Tibial artery (tissue), 4 donors: Measurements from ENCODE around the gene VPS13D.

ENCODE experiments used
- DNase-seq, 2 donors: peaks; one replicate each; pipeline ENCODE4 v3.0.0-alpha.2; 2019
- H3K27ac ChIP-seq, 2 donors: fragments of 200-600 bp; sonication (generic) in 1 of 2; 1 replicate in 1 of 2; 2 replicates in 1 of 2; pipeline ENCODE4 v1.5.1; 2018 to 2019; ENCODE audit warnings: mild to moderate bottlenecking in 1 of 2
- H3K27me3 ChIP-seq, 2 donors: fragments of 200-600 bp; sonication (generic) in 1 of 2; one replicate each; pipeline versions ENCODE4 v1.5.1 to v1.6.0; 2016 to 2019
- H3K36me3 ChIP-seq, 3 donors: fragments of 200-600 bp; sonication (generic) in 2 of 3; one replicate each; pipeline ENCODE4 v1.5.1; 2016 to 2019; ENCODE audit warnings: mild to moderate bottlenecking in 2 of 3
- H3K4me1 ChIP-seq, 4 donors: fragments of 200-600 bp; sonication (generic) in 2 of 4; 1 replicate in 3 of 4; 2 replicates in 1 of 4; pipeline ENCODE4 v1.5.1; 2016 to 2019
- H3K4me3 ChIP-seq, 2 donors: fragments of 200-600 bp; sonication (generic) in 1 of 2; 1 replicate in 1 of 2; 2 replicates in 1 of 2; pipeline ENCODE4 v1.5.1; 2018 to 2019; ENCODE audit warnings: mild to moderate bottlenecking in 2 of 2
- H3K9me3 ChIP-seq, 3 donors: fragments of 200-600 bp; sonication (generic) in 1 of 3; one replicate each; pipeline ENCODE4 v1.5.1; 2016 to 2019
- intact Hi-C: fragments of 100-400 bp; cut with DNase I; formaldehyde crosslinking; loops from one replicate; pipeline ENCODE4 v1.15.0; 2023; ENCODE audit warnings: low total_unique reads
- TF ChIP-seq, protein P1 (sequence below), 2 experiments: fragments of 200-600 bp in 1 of 2; fragments of 450-650 bp in 1 of 2; IDR thresholded peaks; one replicate each; pipeline ENCODE4 v1.5.1; 2017 to 2019; ENCODE audit warnings: antibody characterized with exemption in 2 of 2, mild to moderate bottlenecking in 1 of 2, moderate library complexity in 1 of 2

Gene VPS13D

DNA sequence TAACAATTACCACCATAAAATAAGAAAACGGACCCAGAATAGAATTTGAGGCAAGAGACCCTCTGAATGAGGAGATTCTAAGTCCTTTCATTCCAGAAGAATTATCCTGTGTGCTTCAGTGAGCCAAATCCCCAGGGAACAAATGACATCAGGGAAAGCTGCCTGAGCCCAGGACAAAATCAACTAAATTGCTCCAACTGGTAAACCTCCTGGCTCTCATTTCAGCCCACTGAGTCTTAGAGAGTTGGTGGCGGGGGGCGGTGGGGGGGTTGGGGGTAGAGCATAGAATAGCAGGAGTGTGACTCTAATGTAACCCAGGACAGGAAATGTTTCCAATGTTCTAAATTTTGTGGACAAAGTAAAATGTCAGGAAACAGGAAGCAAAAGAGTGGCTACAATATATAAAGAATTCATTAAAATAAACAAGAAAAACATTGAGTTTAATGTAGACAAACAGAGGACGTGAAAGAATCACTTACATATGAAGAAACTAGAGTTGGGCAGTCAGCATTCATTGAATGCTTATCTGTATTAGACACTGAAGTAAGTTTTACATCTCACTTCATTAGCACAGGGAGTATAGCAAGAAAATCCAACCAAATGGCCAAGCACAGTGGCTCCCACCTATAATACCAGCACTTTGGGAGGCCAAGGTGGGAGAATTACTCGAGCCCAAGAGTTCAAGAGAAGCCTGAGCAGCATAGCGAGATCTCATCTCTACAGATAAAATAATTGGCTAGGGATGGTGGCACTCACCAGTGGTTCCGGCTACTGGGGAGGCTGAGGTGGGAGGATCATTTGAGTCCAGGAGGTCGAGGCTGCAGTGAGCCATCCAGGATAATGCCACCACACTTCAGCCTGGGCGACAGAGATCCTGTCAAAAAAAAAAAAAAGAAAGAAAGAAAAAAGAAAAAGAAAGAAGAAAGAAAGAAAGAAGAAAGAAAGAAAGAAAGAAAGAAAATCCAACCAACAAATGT, 313.1 kb downstream of the VPS13D start:
- H3K36me3 ChIP-seq = no peaks in the 10 kb centered on the region
- DNase-seq = peak in 1 of 2 donors; percentile 64
- H3K9me3 ChIP-seq = no peaks in the 10 kb centered on the region
- H3K4me1 ChIP-seq = peaks cover 0 to 57% (median 40%) of the 10 kb centered on the region in 4 donors
- H3K27ac ChIP-seq = peak overlapping the region; percentile 79 to 80
- H3K27me3 ChIP-seq = no peaks in the 10 kb centered on the region
- TF ChIP-seq, protein P1, sequence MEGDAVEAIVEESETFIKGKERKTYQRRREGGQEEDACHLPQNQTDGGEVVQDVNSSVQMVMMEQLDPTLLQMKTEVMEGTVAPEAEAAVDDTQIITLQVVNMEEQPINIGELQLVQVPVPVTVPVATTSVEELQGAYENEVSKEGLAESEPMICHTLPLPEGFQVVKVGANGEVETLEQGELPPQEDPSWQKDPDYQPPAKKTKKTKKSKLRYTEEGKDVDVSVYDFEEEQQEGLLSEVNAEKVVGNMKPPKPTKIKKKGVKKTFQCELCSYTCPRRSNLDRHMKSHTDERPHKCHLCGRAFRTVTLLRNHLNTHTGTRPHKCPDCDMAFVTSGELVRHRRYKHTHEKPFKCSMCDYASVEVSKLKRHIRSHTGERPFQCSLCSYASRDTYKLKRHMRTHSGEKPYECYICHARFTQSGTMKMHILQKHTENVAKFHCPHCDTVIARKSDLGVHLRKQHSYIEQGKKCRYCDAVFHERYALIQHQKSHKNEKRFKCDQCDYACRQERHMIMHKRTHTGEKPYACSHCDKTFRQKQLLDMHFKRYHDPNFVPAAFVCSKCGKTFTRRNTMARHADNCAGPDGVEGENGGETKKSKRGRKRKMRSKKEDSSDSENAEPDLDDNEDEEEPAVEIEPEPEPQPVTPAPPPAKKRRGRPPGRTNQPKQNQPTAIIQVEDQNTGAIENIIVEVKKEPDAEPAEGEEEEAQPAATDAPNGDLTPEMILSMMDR (IDR thresholded peaks at IDR 0.05) = no peak
- no peak overlapping the region for H3K4me3 ChIP-seq
- intact Hi-C loops = loop anchor here (5.0 kb wide), 1 partner anchor 74 kb away; the partner anchor contains the start of gene DHRS3

GRCh38 chr1:12543740-12544154, 313.9 kb downstream of the VPS13D start:
- no peak overlapping the region for H3K4me3 ChIP-seq
- H3K9me3 ChIP-seq = no peaks in the 10 kb centered on the region
- H3K27me3 ChIP-seq = no peaks in the 10 kb centered on the region
- TF ChIP-seq, protein P1 (IDR thresholded peaks at IDR 0.05) = no peak
- no peaks in the 10 kb centered on the region for H3K36me3 ChIP-seq
- intact Hi-C loops = loop anchor here (5.0 kb wide), 1 partner anchor 74 kb away; the partner anchor contains the start of gene DHRS3
- DNase-seq = no peak
- H3K27ac ChIP-seq = no peak overlapping the region
- peaks cover 0 to 66% (median 43%) of the 10 kb centered on the region in 4 donors for H3K4me1 ChIP-seq

GRCh38 chr1:12544357-12544756, 314.5 kb downstream of the VPS13D start:
- DNase-seq = no peak
- TF ChIP-seq, protein P1 (IDR thresholded peaks at IDR 0.05) = no peak
- H3K27ac ChIP-seq = no peak overlapping the region
- no peak overlapping the region for H3K4me3 ChIP-seq
- no peaks in the 10 kb centered on the region for H3K27me3 ChIP-seq
- H3K4me1 ChIP-seq = peaks cover 0 to 68% (median 46%) of the 10 kb centered on the region in 4 donors
- H3K36me3 ChIP-seq = no peaks in the 10 kb centered on the region
- no peaks in the 10 kb centered on the region for H3K9me3 ChIP-seq
- intact Hi-C loops = loop anchor here (5.0 kb wide), 1 partner anchor 73 kb away; the partner anchor contains the start of gene DHRS3

GRCh38 chr1:12544992-12545391, 315.2 kb downstream of the VPS13D start:
- Histone ChIP-seq H3K4me3 (no peak overlapping the region), H3K9me3 (no peaks in the 10 kb centered on the region), H3K27me3 (no peaks in the 10 kb centered on the region), H3K27ac (no peak overlapping the region), H3K36me3 (no peaks in the 10 kb centered on the region), H3K4me1 (peaks cover 0 to 68% (median 44%) of the 10 kb centered on the region in 4 donors)
- intact Hi-C loops = loop anchor here (5.0 kb wide), 1 partner anchor 72 kb away; the partner anchor contains the start of gene DHRS3
- DNase-seq = peak; percentile 14 to 43
- TF ChIP-seq, protein P1 (IDR thresholded peaks at IDR 0.05) = no peak

GRCh38 chr1:12546771-12547585, 317.1 kb downstream of the VPS13D start:
- Histone ChIP-seq H3K4me1 (peaks cover 0 to 58% (median 26%) of the 10 kb centered on the region in 4 donors), H3K27me3 (no peaks in the 10 kb centered on the region), H3K9me3 (no peaks in the 10 kb centered on the region), H3K27ac (peak overlapping the region; percentile 83 to 84), H3K36me3 (no peaks in the 10 kb centered on the region), H3K4me3 (no peak overlapping the region)
- TF ChIP-seq, protein P1 (IDR thresholded peaks at IDR 0.05) = no peak
- peak; percentile 86 to 93 for DNase-seq
- intact Hi-C loops = no loop called here
